ENCODE data around the gene FAM184B. TPM values are rescaled to one million over a fixed set of nuclear protein-coding genes. Genes with fewer than 3 reads are reported as not detected.

Gene FAM184B
- total RNA-seq, 1 donor from 2014 or later: 0.02 TPM

GRCh38 chr4:17773135-17773698 is 8.2 kb downstream of the FAM184B start:
- Mint-ChIP-seq H3K27ac (ENCODE audit: unreplicated experiment) (no peak overlapping the region), H3K27me3 (ENCODE audit: low read depth) (no peaks in the 10 kb centered on the region), H3K4me1 (ENCODE audit: low read depth) (no peaks in the 10 kb centered on the region), H3K4me3 (ENCODE audit: unreplicated experiment) (no peak overlapping the region), H3K36me3 (ENCODE audit: low read depth) (no peaks in the 10 kb centered on the region), H3K9me3 (ENCODE audit: low read depth) (peaks cover 4% of the 10 kb centered on the region)
- no peak for DNase-seq (ENCODE audit: low spot score)
- TF ChIP-seq CTCF (IDR thresholded peaks at IDR 0.05): no peak

- no peak for TF ChIP-seq CTCF (IDR thresholded peaks at IDR 0.05)
- Mint-ChIP-seq H3K9me3 (ENCODE audit: low read depth) (no peaks in the 10 kb centered on the region), H3K4me3 (ENCODE audit: unreplicated experiment) (no peak overlapping the region), H3K27ac (ENCODE audit: unreplicated experiment) (no peak overlapping the region), H3K4me1 (ENCODE audit: low read depth) (no peaks in the 10 kb centered on the region), H3K27me3 (ENCODE audit: low read depth) (no peaks in the 10 kb centered on the region), H3K36me3 (ENCODE audit: low read depth) (no peaks in the 10 kb centered on the region)
- DNase-seq (ENCODE audit: low spot score): no peak
Measured at GRCh38 chr4:17771284-17771908, 10.0 kb downstream of the FAM184B start.

- H3K9me3 Mint-ChIP-seq (ENCODE audit: low read depth): no peaks in the 10 kb centered on the region
- H3K27me3 Mint-ChIP-seq (ENCODE audit: low read depth): no peaks in the 10 kb centered on the region
- no peak for DNase-seq (ENCODE audit: low spot score)
- no peak overlapping the region for H3K27ac Mint-ChIP-seq (ENCODE audit: unreplicated experiment)
- H3K36me3 Mint-ChIP-seq (ENCODE audit: low read depth): no peaks in the 10 kb centered on the region
- H3K4me1 Mint-ChIP-seq (ENCODE audit: low read depth): no peaks in the 10 kb centered on the region
- H3K4me3 Mint-ChIP-seq (ENCODE audit: unreplicated experiment): no peak overlapping the region
- no peak for TF ChIP-seq CTCF (IDR thresholded peaks at IDR 0.05)
Measured at GRCh38 chr4:17770845-17771244, 10.6 kb downstream of the FAM184B start.

- H3K4me1 Mint-ChIP-seq (ENCODE audit: low read depth): no peaks in the 10 kb centered on the region
- no peaks in the 10 kb centered on the region for H3K27me3 Mint-ChIP-seq (ENCODE audit: low read depth)
- no peaks in the 10 kb centered on the region for H3K9me3 Mint-ChIP-seq (ENCODE audit: low read depth)
- TF ChIP-seq CTCF (IDR thresholded peaks at IDR 0.05): no peak
- no peak overlapping the region for H3K27ac Mint-ChIP-seq (ENCODE audit: unreplicated experiment)
- H3K36me3 Mint-ChIP-seq (ENCODE audit: low read depth): no peaks in the 10 kb centered on the region
- H3K4me3 Mint-ChIP-seq (ENCODE audit: unreplicated experiment): no peak overlapping the region
- no peak for DNase-seq (ENCODE audit: low spot score)
Measured at GRCh38 chr4:17769406-17770174, 11.8 kb downstream of the FAM184B start.

DNA sequence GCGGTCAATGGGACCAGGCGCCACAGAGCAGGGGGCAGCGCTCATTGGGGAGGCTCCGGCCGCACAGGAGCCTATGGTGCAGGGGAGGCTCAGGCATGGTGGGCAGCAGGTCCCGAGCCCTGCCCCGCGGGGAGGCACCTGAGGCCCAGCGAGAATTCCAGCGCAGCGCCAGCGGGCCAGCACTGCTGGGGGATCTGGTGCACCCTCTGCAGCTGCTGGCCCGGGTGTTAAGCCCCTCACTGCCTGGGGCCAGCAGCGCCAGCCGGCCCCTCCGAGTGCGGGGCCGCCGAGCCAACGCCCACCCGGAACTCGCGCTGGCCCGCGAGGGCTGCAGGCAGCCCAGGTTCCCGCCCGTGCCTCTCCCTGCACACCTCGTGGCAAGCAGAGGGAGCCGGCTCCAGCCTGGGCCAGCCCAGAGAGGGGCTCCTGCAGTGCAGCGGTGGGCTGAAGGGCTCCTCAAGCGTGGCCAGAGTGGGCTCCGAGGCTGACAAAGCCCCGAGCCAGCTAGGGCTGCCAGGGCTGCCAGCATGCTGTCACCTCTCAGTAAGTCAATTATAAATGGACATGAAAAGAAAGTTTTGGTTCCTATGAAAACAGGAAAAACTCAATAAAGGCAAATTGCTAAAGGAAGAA is 14.5 kb downstream of the FAM184B start:
- no peak for DNase-seq (ENCODE audit: low spot score)
- no peak for TF ChIP-seq CTCF (IDR thresholded peaks at IDR 0.05)
- peaks cover under 1% of the 10 kb centered on the region for H3K27me3 Mint-ChIP-seq (ENCODE audit: low read depth)
- no peak overlapping the region for H3K27ac Mint-ChIP-seq (ENCODE audit: unreplicated experiment)
- H3K9me3 Mint-ChIP-seq (ENCODE audit: low read depth): no peaks in the 10 kb centered on the region
- no peak overlapping the region for H3K4me3 Mint-ChIP-seq (ENCODE audit: unreplicated experiment)
- no peaks in the 10 kb centered on the region for H3K36me3 Mint-ChIP-seq (ENCODE audit: low read depth)
- H3K4me1 Mint-ChIP-seq (ENCODE audit: low read depth): no peaks in the 10 kb centered on the region

All from chondrocyte (in vitro differentiated cells).